HG02852 (cell line): ENCODE results near the gene CNTN4.

Experiments
- ATAC-seq: cut with Tn5 transposase; IDR thresholded peaks from one replicate; pipeline ENCODE4 v1.9.1; 2021; ENCODE audit warnings: mild to moderate bottlenecking, moderate library complexity; ENCODE audit not compliant: unreplicated experiment

CNTN4 gene

DNA sequence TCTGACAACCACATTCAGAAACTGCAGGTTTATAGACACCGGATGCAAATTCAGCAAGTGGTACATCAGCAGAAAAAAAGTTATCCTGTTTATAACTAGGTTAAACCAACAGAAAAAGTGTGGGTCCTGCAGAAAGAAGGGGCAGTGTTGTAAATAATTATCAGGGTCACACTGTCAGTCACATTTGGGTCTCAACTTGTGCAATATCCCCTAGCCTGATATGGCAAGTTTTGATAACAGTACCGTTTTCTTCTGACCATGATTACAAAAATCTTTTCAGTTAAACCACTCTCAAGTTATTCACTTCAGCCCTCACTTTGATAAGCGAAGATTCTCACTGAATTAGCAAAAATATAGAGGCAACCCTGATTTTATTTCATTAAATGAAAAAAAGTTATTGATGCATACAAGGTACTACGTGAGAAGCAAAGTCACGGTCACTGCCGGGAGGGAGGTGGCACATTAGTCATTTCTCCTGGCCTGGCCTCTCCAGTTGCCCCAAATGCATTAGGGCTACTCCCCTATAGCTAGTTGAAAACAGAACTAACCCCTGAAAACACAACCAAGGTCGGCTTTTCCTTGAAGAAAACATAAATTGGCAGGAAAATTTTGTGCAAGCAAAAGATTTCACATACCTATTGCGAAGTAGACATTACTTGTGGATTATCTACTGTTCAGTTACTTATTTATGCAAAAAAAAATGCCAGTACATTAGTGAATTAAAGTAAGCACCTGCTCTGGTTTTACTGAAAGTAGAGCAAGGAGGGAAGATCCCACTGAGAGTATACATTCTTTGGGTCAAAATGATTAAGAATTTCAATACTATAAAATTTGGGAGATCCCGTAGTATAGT lies 982.9 kb downstream of the CNTN4 start:
- peak; percentile 25 for ATAC-seq

GRCh38 chr3:3082234-3082924 lies 983.7 kb downstream of the CNTN4 start:
- ATAC-seq: peak; percentile 77

- ATAC-seq: no peak
Observed at GRCh38 chr3:3084890-3085289, 986.2 kb downstream of the CNTN4 start.

GRCh38 chr3:3085782-3086181 lies 987.1 kb downstream of the CNTN4 start:
- ATAC-seq: no peak

DNA sequence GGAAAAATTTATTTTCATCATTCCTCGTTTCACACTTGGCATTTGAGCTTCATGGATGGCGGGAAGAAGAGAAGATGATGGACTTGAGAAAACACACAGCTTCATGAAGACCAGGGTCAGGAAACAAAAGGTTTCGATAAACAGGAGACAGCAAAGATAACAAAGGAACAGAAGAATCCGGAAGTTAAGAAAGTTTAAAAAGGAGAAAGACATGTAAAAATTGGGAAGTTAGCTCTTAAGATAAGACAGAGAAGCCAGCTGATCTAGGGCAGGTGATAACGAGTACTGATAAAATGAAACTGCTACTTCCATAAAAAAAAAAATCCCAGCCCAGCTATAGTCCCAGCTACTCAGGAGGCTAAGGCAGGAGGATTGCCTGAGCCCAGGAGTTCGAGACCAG lies 987.6 kb downstream of the CNTN4 start:
- no peak for ATAC-seq

DNA sequence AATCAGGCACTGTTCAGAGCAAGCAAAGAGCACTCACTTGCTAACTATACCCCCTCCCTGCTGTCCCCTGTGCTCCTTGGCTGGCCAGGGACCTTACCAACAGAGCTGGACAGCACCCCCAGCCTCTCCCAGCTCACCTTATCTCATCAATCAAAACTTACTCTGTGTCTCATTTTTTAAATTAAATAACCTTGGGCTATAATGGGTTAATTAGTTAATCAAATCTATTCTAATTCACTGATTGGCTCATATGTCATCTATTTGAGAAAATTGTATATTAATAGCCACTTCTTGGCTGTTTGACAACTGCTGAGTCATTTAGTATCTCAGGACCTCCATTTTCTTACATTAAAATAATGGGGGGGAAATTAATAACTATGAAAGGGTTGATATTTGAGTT lies 988.6 kb downstream of the CNTN4 start:
- no peak for ATAC-seq

DNA sequence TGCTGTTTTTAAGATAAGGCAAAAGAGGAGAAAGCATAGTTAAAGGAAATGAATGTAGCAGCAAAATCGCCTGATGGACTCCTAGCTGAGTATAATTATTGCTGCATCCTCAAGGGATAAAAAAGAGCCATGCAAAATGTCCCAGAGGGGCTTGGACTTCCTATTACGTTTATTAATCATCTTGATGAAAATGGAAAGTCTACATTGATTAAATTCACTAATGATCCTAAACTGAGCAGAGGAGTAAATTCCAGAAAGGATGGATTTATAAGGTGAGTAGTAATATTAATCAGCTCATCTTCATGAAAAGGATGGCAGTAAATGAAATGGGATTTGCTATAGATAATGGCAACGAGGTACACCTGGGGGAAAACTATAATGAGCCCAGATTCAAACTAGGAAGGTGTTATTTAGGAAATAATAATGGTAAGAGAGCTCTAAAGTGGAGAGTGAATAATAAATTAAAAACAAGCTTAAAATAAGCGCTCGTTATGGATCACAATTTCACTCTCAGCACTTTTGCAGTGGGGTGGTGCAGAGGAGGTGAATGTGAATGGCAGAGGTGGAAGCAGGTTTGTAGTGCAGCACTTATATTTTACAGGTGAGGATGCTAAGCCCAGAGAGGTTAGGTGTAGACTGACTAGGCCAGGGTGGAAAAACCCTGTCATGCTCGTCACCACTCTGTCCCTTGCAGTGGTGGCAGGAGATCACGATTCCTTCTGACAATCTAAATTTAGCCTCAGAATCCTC lies 989.2 kb downstream of the CNTN4 start:
- no peak for ATAC-seq

DNA sequence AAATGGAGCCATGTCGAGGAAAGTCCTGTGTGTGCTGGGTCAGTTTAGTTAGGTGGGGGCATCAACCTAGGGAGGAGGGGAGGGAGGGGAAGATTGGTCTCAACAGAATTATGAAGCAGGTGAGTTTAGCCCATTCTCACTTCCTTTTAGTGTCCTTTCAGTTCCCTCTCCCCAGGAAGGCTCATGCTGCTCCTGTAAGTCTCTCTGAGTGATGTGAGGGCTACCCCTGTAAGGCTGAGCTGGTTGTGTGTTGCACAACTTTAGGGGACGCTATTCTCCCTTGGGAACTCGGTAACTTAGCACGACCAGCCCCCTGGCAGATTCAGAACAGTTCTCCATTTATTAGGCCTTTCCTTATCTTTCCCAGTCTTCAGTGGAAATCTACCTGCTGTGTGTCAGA lies 990.4 kb downstream of the CNTN4 start:
- ATAC-seq: peak; percentile 96

- ATAC-seq: no peak
Observed at GRCh38 chr3:3097958-3098357, 999.3 kb downstream of the CNTN4 start.

DNA sequence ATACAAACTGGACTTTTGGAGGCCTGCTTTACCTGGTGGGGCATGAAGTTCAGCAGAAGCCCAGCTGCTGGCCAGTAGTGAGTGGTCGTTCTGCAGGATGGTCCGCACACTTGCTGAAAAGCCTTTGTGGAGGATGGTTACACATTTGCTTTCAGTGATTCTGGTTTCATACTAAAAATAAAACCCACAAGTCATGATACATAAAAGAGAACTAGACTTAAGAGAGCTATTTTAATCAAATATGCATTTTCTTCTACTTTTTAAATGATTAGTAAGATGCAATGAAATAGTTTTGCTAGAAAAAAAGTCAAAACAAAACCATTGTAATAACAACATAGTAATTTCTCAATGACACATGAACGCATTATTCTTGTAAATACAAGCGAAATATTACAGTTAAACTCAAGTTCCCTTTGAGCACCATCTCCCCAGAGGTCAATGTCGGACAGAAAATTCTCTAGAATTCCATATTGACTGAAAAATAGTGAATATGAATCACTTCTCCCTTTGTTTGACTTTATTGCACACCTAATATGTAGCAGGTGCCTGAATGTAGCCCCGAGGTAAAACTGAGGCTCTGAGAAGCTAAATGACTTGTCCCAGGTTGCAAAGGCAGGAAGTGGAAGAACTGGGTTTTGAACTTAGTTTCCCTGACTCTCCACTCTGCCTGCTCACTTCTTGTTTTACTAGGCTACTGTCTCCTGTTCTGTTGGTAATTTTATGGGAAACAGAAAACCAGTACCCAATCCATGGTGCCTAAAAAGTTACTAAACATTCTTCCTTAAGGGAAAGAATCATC lies 1003.2 kb downstream of the CNTN4 start:
- peak; percentile 71 for ATAC-seq

- ATAC-seq: no peak
Observed at GRCh38 chr3:3102751-3103150, 1004.1 kb downstream of the CNTN4 start.

DNA sequence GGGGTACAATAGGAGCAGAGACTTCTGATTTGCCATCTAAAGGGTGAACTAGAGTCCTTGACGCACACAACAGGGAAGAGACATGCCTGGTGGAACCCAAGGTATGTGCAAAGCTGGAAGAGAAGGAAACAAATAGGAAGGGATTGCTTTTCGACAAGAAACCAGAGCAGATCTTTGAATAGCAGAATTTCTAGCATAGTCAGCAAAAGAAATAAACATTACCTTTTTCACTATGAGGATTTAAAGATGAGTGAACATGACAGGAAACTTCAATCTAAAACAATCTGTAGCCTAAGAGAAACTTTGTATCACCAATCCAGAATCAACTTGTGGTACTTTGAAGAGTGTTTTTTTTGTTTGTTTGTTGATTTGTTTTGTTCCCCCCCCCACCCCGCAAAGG lies 1006.6 kb downstream of the CNTN4 start:
- ATAC-seq: no peak

DNA sequence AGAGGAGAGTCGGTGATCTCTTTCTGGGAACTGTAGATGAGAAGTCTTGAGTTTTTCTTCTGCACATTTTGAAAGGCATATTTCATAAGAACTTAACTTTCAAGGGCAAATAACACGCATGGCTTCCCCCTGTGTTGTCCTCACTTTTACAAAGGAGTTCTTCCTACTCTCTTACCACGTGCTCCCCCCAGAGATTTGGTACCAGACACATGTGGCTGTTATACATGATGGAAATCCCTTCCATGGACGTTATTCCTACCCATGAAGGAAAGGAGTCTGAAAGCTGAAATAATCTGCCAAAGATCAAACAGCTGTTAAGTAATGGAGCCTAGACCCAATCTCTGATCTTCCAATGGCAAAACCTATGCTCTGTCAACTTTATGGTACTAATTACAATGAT lies 1007.1 kb downstream of the CNTN4 start:
- ATAC-seq: no peak

DNA sequence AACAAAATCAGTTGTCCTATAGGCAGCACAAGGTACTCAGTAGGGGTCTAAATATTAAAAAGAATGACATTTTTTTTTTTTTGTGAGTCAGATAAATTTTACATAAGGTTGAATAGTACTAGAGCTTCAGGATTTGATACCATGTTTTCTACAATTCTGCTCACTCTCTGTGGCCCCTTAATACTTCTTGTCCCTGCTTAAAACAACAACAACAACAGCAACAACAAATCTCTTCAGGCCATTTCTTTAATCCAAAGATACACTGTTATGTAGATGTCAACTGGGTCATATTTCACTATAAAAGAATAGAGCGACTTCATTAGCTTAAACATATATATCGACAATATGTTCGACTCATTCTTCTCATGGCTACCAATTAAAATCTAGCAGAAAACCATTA lies 1008.5 kb downstream of the CNTN4 start:
- no peak for ATAC-seq
